Measurements from ENCODE around the gene OPN1SW.

GRCh38 chr7:128725531-128725930 lies 50.1 kb downstream of the OPN1SW start:
- TF ChIP-seq YY1 (IDR thresholded peaks at IDR 0.05; ENCODE audit: insufficient read depth, insufficient read length) (no peak), ZNF274 (IDR thresholded peaks at IDR 0.05; ENCODE audit: low read depth, low read length) (no peak)

Measured in NT2/D1 (cell line).